ENCODE measurements around the gene TENM4. TPM values are rescaled to one million over a fixed set of nuclear protein-coding genes. Genes with fewer than 3 reads are reported as not detected.

The TENM4 gene
- total RNA-seq, 4 donors from 2014 or later, result 16.8 to 158 (median 120) TPM

GRCh38 chr11:78869293-78869692, 571.5 kb downstream of the TENM4 start:
- Histone ChIP-seq H3K27me3 (no peaks in the 10 kb centered on the region), H3K27ac (no peak overlapping the region), H3K4me3 (replicated peaks in 1 of 3) (no peak overlapping the region), H3K36me3 (no peaks in the 10 kb centered on the region), H3K9me3 (no peaks in the 10 kb centered on the region), H3K4me1 (peaks cover 0 to 8% of the 10 kb centered on the region in 2 donors)
- no peak for DNase-seq
- intact Hi-C loops (cut with DNase I), result no loop called here
- TF ChIP-seq POLR2A (IDR thresholded peaks at IDR 0.05), result no peak
- TF ChIP-seq, protein P1, sequence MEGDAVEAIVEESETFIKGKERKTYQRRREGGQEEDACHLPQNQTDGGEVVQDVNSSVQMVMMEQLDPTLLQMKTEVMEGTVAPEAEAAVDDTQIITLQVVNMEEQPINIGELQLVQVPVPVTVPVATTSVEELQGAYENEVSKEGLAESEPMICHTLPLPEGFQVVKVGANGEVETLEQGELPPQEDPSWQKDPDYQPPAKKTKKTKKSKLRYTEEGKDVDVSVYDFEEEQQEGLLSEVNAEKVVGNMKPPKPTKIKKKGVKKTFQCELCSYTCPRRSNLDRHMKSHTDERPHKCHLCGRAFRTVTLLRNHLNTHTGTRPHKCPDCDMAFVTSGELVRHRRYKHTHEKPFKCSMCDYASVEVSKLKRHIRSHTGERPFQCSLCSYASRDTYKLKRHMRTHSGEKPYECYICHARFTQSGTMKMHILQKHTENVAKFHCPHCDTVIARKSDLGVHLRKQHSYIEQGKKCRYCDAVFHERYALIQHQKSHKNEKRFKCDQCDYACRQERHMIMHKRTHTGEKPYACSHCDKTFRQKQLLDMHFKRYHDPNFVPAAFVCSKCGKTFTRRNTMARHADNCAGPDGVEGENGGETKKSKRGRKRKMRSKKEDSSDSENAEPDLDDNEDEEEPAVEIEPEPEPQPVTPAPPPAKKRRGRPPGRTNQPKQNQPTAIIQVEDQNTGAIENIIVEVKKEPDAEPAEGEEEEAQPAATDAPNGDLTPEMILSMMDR (IDR thresholded peaks at IDR 0.05), result no peak
- 47 to 69% methylated on average over 3 of the region's 3 CpGs for WGBS, 2 donors

DNA sequence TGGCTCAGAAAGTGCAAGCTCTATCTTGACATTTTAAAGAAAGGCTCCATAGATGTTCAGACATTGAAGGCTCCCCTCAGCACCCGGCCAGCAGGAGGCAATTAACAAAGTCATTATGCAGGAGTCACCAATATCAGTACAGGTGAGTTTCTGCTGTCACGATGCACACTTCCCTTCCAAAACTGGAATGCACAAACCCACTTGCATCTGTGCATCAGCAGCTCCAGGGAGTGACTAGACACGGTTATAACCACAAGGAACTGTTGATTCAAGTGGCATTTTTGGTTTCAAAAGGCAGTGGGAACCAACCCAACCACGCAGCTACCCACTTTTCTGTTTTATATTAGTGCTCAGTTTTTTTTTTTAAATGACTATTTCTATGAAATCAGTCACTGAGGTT, 572.3 kb downstream of the TENM4 start:
- TF ChIP-seq, protein P1 (IDR thresholded peaks at IDR 0.05), result no peak
- TF ChIP-seq POLR2A (IDR thresholded peaks at IDR 0.05), result no peak
- DNase-seq, result peak; percentile 20 to 43
- no peak overlapping the region for H3K4me3 ChIP-seq (replicated peaks in 1 of 3)
- peaks cover 0 to 8% of the 10 kb centered on the region in 2 donors for H3K4me1 ChIP-seq
- no peaks in the 10 kb centered on the region for H3K9me3 ChIP-seq
- H3K27ac ChIP-seq, result no peak overlapping the region
- WGBS, 2 donors, result 12 to 21% methylated on average over 4 of the region's 4 CpGs
- no peaks in the 10 kb centered on the region for H3K27me3 ChIP-seq
- no peaks in the 10 kb centered on the region for H3K36me3 ChIP-seq
- intact Hi-C loops (cut with DNase I), result no loop called here

DNA sequence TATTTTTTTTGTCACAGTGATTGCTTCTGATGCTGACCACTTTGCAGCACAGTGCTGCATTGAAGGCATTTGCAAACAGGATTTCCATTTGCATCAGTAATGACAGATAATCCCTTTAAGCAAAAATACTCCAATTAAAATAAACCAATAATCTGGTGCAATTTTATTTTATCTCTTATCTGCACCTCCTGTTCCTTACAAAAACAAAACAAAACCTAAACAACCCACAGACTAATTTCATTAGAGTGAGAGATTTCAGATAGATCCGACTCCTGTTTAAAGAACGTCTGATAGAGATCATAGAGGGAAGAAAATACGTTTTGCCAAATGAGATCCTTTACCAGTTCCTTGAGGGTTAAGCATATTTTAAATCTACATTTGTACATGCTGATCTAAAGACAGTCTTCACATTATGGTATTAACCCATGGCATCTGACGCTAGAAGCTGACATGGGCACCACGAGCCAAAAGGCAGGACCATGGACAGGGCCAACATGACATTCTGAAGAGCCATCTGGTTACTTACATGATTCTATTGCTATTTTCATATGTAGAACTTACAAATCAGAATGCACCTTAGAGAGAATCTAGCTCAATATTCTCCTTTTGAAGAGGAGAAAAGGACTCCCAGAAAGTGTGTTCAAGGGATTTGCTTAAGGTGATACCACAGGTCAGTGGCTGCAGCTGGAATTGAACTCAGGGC, 580.0 kb downstream of the TENM4 start:
- H3K4me3 ChIP-seq (replicated peaks in 1 of 3), result no peak overlapping the region
- H3K9me3 ChIP-seq, result no peaks in the 10 kb centered on the region
- DNase-seq, result peak in 1 of 2 donors; percentile 20
- no peaks in the 10 kb centered on the region for H3K27me3 ChIP-seq
- TF ChIP-seq POLR2A (IDR thresholded peaks at IDR 0.05), result no peak
- TF ChIP-seq, protein P1 (IDR thresholded peaks at IDR 0.05), result no peak
- H3K36me3 ChIP-seq, result no peaks in the 10 kb centered on the region
- intact Hi-C loops (cut with DNase I), result no loop called here
- no peak overlapping the region for H3K27ac ChIP-seq
- WGBS, 2 donors, result 75 to 77% methylated on average over 5 of the region's 5 CpGs
- peaks cover 0 to 7% of the 10 kb centered on the region in 2 donors for H3K4me1 ChIP-seq

DNA sequence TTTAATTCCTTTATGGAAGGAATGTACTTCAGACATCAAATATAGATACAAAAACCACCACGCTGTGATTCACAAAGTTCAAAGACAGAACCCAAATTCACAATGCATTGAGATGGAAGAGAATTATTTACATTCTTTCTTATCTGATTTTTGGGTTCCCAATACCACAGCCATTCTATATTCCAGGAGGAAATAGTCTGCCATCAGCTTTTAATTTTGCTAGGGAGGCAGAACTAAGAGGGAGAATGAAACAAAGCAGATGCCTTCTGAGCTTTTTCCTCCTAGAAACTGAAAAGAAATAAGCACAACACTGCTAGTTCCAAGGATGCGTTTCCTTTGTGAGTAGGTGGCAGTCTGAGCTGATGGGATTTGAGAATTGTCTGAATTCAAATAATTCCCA, 583.1 kb downstream of the TENM4 start:
- Histone ChIP-seq H3K4me3 (replicated peaks in 1 of 3) (no peak overlapping the region), H3K4me1 (peaks cover 0 to 13% of the 10 kb centered on the region in 2 donors), H3K9me3 (no peaks in the 10 kb centered on the region), H3K27ac (no peak overlapping the region), H3K36me3 (no peaks in the 10 kb centered on the region), H3K27me3 (no peaks in the 10 kb centered on the region)
- WGBS, 2 donors, result 78 to 81% methylated on average over 2 of the region's 2 CpGs
- intact Hi-C loops (cut with DNase I), result no loop called here
- TF ChIP-seq, protein P1 (IDR thresholded peaks at IDR 0.05), result no peak
- no peak for TF ChIP-seq POLR2A (IDR thresholded peaks at IDR 0.05)
- DNase-seq, result no peak

DNA sequence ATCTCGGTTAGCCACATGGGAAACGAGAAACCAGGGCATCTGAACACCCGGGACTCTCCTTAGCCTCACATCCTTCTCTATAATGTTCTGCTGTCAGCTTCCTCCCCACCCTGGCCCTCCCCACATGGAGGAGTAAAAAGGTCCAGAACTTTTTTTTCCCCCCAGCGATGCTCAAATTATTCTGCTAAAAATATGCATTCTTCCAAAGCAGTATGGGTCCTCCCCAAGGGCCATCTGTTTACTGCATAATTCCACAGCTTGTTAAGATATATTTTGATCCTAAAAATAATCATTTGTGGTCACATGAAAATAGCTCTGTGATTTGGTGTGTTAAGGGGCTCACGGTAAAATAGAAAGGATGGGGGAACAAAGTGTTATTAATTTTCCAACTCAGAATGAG, 584.6 kb downstream of the TENM4 start:
- intact Hi-C loops (cut with DNase I), result no loop called here
- no peaks in the 10 kb centered on the region for H3K36me3 ChIP-seq
- peaks cover 0 to 13% of the 10 kb centered on the region in 2 donors for H3K4me1 ChIP-seq
- no peak for TF ChIP-seq POLR2A (IDR thresholded peaks at IDR 0.05)
- TF ChIP-seq, protein P1 (IDR thresholded peaks at IDR 0.05), result no peak
- no peaks in the 10 kb centered on the region for H3K27me3 ChIP-seq
- no peak for DNase-seq
- 80 to 86% methylated on average over 5 of the region's 5 CpGs for WGBS, 2 donors
- no peak overlapping the region for H3K27ac ChIP-seq
- H3K9me3 ChIP-seq, result no peaks in the 10 kb centered on the region
- no peak overlapping the region for H3K4me3 ChIP-seq (replicated peaks in 1 of 3)
